Fibroblast of mammary gland (primary cell): ENCODE measurements around the gene HTR2B.

Experiments used
- DNase-seq: peaks from one replicate; pipeline ENCODE4 v3.0.0-alpha.2; 2010; ENCODE audit warnings: low read depth
- H3K4me3 ChIP-seq: 2 replicates; pipeline ENCODE4 v1.5.1; 2011; ENCODE audit warnings: low read depth, mild to moderate bottlenecking, low read length, moderate library complexity; ENCODE audit not compliant: control insufficient read depth
- TF ChIP-seq, protein P1 (sequence below): conservative IDR thresholded peaks from 2 replicates; pipeline ENCODE4 v1.5.1; 2011; ENCODE audit warnings: low read depth, low read length, inconsistent platforms; ENCODE audit not compliant: control insufficient read depth, insufficient read depth

HTR2B gene

GRCh38 chr2:231124838-231125568, at the start of gene HTR2B:
Gene HTR2B, minus strand, starts transcription at chr2:231125042. Its CDS starts 1,278 bp downstream, at chr2:231123764.
- TF ChIP-seq, protein P1, sequence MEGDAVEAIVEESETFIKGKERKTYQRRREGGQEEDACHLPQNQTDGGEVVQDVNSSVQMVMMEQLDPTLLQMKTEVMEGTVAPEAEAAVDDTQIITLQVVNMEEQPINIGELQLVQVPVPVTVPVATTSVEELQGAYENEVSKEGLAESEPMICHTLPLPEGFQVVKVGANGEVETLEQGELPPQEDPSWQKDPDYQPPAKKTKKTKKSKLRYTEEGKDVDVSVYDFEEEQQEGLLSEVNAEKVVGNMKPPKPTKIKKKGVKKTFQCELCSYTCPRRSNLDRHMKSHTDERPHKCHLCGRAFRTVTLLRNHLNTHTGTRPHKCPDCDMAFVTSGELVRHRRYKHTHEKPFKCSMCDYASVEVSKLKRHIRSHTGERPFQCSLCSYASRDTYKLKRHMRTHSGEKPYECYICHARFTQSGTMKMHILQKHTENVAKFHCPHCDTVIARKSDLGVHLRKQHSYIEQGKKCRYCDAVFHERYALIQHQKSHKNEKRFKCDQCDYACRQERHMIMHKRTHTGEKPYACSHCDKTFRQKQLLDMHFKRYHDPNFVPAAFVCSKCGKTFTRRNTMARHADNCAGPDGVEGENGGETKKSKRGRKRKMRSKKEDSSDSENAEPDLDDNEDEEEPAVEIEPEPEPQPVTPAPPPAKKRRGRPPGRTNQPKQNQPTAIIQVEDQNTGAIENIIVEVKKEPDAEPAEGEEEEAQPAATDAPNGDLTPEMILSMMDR: no peak
- DNase-seq: peak; percentile 36
- H3K4me3 ChIP-seq: no peak within 1 kb of the TSS

- TF ChIP-seq, protein P1: no peak
- no peak overlapping the region for H3K4me3 ChIP-seq
- DNase-seq: no peak
Observed at GRCh38 chr2:231174211-231174651, 49.4 kb upstream of the HTR2B start.

- peak; percentile 63 for DNase-seq
- TF ChIP-seq, protein P1: no peak
- no peak overlapping the region for H3K4me3 ChIP-seq
Observed at GRCh38 chr2:231172025-231172424, 47.2 kb upstream of the HTR2B start.

DNA sequence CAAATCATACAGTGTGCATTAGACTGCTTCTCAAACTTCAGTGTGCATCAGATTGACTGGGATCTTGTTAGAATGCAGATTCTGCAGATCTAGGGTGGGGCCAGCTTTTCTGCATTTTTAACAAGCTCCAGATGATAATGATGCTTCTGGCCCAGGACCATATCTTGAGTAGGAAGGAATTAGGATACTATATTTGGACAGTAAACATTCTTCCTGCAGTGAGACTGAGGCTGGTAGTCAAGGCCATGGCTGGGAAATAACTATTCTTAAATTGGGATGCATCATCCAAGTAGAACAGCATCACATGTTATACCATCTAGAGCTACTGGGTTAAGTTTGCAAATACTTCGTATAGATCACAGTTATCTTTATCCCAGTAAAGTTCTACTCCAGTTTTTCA, 45.2 kb upstream of the HTR2B start:
- DNase-seq: peak; percentile 83

DNA sequence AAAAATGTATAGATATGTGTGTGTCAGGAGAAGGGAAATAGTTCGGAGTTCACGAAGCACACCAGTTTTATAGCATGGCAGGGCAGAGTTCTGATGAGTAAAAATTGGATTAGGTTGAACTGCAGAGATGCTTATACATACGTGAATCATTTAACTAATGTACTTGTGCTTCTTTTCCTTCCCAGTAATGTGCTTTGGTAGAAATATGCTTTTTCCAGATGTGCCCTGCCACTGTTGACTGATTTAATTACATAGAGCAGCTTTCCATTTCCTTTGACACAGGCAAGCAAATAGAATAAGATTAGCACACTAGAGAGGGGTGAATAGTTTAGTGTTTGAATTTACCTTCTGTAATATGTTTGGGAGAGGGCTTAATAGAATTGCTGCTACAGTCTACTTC, 44.6 kb upstream of the HTR2B start:
- TF ChIP-seq, protein P1: no peak
- DNase-seq: peak; percentile 53
- no peak overlapping the region for H3K4me3 ChIP-seq

More for the DNA sequence above, 45.2 kb upstream of the HTR2B start:
- H3K4me3 ChIP-seq: no peak overlapping the region
- TF ChIP-seq, protein P1: no peak

- H3K4me3 ChIP-seq: no peak overlapping the region
- TF ChIP-seq, protein P1: no peak
- no peak for DNase-seq
Observed at GRCh38 chr2:231168460-231169139, 43.8 kb upstream of the HTR2B start.
